NCI-H510A treated with DMSO at 0.1 percent for 48 hours (cell line): Measurements from ENCODE around the gene VAT1L.

Experiments used
- DNase-seq: peaks from one replicate; lab custom pipeline; 2025; lab: John Stamatoyannopoulos, UW

Gene VAT1L

DNA sequence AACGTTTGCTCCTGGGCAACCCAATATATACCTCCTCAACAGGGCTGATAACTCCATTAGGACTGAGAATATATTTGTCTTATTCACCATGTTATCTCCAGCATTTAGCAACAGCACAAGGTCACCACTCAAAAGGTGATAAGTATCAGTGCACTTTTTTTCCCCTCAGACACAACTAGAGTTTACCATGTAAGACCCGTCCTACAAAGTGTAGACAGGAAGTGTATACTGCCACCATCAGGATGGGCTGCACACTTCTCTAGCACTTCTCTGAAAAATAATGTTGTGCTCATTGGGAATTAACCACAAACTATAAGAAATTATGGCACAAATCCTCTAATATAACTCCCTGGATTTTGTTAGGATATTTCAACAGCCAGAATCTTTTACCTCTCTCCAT lies 5.7 kb upstream of the VAT1L start:
- no peak for DNase-seq

- DNase-seq = no peak
Observed at GRCh38 chr16:77784441-77785372, 3.7 kb upstream of the VAT1L start.

- no peak for DNase-seq
Observed at GRCh38 chr16:77785373-77785764, 3.0 kb upstream of the VAT1L start.

DNA sequence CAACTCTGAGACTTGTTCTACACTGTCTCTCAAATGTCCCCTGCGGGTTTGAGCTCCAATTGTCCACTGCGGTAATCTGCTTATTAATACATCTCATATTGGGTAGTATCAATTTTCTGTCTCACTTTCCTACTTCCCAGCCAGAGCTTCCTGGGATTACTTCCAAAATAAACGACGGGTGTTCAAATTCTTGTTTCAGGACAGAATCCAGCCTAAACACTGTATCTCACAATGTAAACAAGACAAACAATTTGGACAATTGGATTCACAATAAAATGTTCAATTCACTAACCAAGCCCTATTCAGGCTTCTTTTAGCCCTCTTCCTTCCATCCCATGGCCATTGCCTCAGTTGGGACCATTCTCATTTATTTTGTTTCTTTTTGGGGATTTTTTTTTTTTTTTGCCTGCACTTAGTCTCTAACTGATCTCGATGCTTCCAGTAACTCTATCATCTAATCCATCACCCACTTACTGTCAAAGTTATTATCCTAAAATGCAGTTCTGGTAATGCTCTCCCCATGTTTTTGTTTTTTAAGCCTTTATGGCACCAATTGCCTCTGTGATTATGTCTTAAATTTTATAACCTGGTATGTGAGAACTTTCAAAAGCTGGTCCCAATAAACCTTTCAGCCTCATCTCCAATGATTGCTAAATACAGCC lies 2.0 kb upstream of the VAT1L start:
- DNase-seq = no peak

GRCh38 chr16:77787452-77787851 lies 912 bp upstream of the VAT1L start:
- DNase-seq = no peak

- peak; percentile 15 for DNase-seq
Observed at GRCh38 chr16:77789085-77790008, 983 bp downstream of the VAT1L start.

- no peak for DNase-seq
Observed at GRCh38 chr16:77790009-77790372, 1.6 kb downstream of the VAT1L start.

DNA sequence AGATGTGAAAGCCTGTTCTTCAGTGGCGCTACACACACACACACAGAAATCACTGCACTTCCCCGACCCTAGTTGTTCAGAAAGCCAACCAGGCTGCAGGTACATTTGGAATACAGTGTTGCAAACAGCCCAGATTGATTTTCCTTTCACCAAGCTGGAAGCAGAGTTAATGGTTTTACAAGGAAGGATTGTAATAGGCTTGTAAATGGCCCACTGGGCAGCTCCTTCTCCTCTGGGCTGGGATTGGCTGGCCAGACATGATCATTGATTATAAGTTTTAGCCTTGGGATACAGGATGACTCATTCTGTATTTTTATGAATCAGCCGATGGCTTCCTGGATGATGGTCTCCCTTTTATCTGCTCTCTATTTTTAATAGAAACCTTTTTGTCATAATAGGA lies 2.5 kb downstream of the VAT1L start:
- no peak for DNase-seq

DNA sequence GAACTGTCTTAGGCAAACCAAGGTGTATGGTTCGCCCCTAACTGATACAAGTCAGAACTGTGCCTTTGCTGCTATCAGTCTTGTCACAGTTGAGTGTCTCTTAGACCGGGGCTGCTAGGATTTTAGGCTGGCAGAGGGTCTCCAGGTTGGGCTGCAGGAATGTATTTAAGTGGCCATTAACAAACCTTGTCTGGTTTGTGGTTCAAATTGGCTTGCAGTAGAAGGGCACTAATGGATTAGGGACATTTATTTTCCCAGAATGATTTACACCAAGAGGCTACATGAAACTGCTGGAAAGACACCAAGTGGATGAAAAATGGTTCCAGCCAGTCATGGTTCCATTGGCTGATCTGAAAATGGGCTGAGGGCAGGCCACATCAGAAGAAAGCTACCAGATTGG lies 5.1 kb downstream of the VAT1L start:
- no peak for DNase-seq

GRCh38 chr16:77794586-77794985 lies 6.2 kb downstream of the VAT1L start:
- DNase-seq = no peak

- DNase-seq = no peak
Observed at GRCh38 chr16:77801817-77802216, 13.5 kb downstream of the VAT1L start.

DNA sequence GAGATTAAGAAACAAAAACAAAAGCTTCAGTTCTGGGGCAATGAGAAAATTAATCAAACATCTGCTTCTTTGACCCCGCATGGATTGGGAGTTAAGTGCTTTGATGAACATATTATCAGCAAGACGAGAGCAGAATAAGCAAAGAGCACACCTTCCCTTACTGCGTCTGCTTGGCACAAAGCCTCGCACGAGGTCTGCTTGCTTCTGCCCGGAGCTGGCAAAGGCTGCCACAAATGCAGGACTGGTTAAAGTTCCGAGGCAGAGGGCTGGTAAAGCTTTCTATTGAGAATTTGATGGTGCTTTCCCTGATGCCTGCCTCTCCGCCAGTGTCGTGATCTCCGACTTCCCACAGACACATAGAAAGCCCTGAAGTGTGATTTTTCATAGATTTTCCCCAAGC lies 17.0 kb downstream of the VAT1L start:
- no peak for DNase-seq

DNA sequence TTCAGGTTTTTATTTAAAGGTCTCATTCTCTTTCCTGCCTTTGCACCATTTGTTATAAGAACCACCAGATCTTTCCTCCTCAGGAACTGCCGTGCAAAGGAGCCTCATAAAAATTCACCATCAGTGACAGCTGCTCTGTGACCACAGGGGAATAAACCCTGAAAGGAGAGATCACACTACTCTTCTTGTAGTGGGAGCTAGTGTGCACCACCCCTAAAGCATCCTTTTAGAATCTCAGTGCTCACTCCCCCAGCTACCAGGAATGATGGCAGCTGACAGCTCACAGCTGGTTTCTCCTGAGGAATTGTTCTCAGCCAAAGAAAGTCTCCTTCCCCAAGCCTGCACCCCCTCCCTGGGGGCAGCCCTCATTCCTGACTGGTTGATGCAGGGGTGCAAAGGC lies 18.7 kb downstream of the VAT1L start:
- DNase-seq = no peak

DNA sequence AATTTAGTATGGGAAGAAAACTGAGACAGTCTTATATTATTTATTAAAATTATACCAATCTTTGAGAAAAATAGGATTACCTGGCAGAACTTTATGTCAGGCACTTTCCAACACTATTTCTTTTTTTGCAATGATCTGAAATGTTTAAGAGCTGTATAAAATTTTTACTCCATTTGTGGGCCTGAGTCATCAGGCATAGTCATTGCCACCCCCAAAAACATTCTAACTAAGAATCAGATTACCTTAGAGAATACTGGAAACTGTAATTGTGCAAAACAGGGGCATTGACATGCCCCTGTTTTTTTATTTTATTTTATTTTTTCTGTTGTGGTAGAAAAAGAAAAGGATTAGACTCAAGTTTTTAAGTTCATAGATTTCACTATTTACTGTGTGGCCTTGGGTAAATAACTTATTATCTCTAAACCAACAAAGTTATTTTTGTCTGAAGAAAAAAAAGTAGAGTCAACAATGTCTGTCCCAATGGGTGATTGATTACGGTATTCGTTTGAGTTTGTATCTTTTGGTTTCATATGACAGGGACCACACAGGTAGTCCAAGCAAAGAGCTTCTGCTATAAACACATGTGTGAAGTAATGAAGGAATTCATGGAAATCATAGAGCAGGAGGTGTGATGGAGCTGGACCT lies 24.6 kb downstream of the VAT1L start:
- no peak for DNase-seq

DNA sequence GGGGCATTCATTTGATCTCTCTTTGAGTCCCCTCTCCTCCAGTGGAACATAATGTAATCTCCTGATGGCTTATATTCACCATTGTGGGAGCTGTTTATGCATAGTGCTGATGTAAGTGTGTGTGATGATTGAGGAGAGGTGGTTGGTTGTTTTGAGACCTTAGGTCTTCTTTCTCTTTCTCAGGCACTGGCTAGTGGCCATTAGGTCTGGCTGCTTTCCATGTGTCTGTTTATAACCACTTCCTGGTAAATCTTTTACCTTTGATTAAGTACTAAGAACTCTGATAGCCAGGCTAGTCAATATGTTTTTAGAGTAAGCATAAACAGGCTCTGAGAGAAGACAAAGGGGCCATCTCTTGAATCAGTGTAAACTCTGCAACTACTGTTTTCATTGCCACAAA lies 27.9 kb downstream of the VAT1L start:
- DNase-seq = no peak

GRCh38 chr16:77820340-77820739 lies 32.0 kb downstream of the VAT1L start:
- DNase-seq = no peak

DNA sequence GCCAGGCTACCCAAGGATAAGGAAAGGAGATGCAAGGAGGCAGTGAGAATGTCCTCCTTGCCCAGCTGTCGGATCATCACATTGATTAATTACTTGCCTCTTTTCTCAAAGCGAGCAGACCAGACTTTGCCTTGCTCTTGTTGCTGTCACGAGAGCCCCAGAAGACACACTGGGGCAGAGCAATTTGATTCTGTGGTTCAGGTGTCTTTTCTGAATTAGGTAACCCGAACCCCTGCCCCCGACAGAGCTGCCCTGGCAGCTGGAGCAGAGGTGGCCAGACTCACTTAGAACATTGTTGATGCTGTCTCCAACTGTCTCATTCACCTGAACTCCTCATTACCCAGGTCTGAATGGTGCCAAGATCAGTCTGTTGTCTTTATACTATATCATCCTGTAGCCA lies 34.3 kb downstream of the VAT1L start:
- DNase-seq = no peak

- DNase-seq = no peak
Observed at GRCh38 chr16:77823067-77823466, 34.7 kb downstream of the VAT1L start.

DNA sequence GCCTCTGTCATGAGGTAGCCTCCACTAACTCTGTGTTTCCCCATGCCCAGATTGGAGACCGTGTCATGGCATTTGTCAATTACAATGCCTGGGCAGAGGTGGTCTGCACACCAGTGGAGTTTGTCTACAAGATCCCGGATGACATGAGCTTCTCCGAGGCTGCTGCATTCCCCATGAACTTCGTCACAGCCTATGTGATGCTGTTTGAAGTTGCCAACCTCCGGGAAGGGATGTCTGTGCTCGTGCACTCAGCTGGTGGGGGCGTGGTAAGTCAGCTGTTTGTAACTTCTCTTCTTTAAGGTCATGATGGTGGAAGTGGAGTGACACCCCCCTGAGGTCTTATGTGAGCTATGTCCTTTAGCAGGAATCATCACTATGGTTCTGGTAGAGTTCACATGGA lies 36.8 kb downstream of the VAT1L start:
- no peak for DNase-seq

GRCh38 chr16:77827032-77827431 lies 38.7 kb downstream of the VAT1L start:
- no peak for DNase-seq

DNA sequence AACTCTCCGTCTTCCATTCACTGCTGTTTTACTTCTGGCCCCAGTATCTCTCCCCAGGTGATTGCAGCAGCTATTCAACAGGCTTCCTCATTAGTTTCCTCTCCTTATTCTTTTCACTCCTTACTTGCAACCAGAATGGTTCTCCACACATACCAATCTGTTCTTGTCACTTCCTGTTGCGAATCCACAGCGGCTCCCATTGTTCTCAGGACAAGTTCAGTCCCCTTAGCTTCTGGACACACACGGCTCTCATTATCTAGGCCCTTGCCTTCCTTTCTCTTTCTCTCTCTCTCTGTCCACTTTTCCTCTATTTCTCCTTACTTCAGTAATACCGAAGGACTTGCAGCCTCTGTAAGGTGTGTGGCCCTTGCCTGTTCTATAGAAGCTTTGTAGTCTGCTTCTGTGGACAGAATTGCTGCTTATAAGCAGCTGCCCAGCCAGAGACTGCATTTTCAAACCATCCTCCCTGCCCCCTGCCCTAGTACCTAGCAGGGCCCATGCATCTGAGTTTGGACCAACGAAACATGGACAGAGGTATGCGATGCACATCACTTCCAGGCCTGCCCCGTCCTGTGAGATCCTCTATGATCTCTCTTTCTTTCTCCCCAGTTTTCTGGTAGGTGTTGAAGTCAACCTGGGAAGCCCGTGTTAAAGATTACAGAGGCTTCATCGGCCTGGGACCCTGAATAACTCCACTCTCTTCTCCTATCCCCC lies 45.7 kb downstream of the VAT1L start:
- no peak for DNase-seq
